Kidney glomerular epithelial cell (primary cell): ENCODE results near the gene G3BP2.
"Not testable (repeated sequence)": the region's sequence is repeated elsewhere in the genome, so short reads cannot be mapped to it uniquely, and the experiment has no call there.

ENCODE experiments used
- DNase-seq: peaks from one replicate; lab custom pipeline; 2025; lab: John Stamatoyannopoulos, UW

G3BP2 gene

DNA sequence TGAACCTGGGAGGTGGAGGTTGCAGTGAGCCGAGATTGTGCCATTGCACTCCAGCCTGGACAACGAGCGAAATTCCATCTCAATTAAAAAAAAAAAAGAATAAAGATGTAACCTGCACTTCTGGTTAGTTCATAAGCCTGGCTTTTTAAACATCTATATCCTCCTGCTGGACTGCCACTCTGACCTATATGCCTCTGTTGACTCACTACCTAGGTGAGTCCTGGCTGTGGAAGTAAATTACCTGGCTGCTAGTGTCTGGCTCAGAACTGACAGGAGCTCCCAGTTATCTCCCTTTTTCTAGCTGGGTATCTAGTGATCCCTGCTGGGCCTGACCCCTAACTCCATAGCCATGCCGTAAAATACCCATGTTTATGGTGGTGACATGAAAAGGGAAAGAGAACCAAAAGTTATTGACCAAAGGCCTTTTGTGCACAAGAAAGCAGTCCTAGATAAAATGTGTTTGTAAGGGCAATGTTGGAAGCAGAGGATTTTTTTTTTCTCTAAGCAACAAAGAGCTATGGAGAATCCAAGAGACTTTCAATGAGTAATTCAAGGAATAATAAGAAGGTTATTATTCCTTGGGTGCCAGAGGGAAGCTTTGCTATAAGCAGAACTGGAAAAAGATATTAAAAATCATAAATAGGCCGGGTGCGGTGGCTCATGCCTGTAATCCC lies 10.4 kb upstream of the G3BP2 start:
- DNase-seq, result no peak

DNA sequence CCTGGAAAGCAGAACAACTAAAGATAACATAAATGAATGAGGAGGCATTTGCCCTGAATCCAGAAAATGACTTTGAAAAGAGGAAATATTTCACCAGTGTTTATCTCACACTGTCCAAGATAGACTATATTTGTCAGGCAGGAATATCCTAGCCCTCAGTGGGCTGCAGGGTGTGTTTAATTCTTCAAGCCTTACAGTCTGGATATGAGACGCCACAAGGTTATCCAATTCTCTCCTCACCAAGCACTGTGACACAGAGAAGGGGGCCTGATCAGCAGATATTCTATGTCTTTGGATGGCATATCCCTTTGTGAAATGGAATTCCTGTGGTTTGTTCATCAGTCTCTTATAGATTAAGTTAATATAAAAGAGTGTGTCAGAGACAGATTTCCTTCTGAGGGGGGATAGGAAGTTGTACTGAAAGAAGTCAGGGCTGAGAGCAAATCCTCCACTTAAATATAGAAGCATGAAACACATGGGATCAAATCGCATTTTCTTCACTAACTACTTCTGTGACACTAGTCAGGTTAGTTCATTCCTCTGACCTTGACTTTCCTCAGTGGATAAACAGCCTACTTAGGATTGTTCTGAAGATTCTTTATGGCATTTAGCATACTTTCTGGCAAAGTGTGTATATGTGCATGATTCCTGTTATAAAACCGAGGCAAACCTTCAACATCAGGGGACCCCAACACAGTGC lies 6.8 kb upstream of the G3BP2 start:
- DNase-seq, result no peak

DNA sequence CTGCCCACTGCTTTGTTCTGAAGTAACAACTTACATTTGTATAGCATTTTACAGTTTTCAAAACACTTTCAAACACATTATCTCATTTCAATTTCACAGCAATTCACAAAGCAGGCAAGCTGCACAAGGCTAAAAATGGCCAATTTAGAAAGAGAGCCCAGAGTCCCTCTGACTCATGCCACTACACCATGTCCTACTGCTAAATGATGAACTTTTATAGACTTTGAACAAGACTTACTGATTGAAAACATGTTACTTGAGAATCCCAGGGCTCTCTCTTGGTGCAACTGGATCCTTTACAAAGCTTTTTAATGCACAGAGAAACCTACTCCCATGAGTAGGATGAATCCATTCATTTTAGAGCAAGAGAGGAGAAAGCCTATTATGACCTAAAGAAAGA lies 5.8 kb upstream of the G3BP2 start:
- DNase-seq, result no peak

DNA sequence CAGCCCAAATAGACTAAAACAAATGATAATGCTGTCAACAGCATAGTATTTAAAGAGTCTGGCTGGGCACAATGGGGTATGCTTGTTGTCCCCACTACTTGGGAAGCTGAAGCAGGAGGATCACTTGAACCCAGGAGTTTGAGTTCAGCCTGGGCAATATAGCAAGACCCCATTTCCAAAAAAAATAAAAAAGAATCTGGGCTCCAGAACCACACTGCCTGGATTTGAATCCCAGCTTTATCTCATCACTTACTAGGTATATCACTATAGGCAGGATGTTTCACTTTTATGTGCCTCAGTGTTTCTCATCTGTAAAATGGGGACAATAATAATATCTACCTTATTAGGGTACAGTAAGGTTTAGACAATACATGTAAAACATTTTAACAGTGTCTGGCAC lies 5.3 kb upstream of the G3BP2 start:
- DNase-seq, result no peak

DNA sequence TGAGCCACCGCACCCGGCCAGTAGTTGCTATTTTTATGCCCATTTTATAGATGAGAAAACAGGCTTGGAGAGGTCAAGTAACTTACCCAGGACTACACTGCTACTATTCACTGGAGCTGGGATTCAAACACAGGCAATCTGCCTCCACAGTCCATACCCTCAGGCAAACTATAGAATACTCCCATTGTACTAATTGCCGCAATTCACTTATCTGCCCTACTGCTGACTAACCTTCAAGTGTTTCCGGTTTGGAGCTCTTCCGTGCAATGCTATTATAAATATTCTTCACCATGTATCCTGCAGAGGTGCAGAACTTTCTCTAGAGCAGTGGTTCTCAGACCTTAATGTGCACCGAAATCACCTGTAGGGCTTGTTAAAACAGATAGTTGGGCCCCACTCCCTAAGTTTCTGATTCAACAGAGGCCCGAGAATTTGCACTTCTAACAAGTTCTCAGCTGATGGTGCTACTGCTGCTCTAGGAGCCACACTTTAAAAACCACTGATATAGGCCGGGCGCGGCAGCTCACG lies 1.9 kb upstream of the G3BP2 start:
- DNase-seq, result no peak

DNA sequence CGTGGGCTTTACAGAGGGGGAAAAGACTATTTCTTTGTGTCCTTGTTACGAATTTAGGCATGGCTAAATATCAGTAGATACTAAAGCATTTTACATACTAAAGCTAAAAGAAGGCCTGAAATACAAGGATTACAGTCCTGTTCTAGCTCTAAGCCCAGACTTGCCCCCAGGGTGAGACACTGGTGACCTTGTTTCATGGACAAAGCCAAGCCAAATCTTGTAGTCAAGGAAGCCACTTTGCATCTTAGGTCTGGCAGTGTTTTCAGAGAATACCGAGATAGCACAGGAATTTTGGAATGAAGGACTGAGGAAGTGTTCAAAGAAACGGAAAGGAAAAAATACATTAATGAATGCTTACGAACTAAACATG lies 733 bp upstream of the G3BP2 start:
- DNase-seq, result no peak

DNA sequence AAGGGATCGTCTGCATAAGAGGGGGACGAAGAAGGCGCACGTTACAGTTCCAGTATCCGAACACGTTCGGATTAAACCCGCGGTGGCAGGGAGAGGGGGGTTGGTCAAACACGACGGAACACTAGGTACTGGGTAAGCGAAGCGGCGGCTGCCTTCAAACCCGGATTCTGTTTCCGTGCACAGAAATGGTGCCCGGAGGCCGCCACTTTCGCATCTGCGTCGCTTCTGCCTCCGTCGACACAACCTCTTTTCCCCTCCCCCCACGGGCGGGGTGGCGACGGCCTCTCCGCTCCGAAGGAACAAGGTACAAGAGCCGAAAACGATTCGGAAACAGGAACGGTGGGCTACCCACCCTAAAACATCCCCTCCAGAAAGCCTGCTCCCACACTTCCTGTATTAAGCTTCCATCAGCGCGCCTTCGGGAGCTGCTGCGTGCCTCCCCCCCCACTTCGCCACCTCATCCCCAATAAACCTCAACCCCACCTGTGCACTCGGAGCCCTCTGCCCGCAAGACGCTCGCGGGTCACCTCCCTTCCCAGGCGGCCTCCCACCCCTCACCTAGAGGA lies 667 bp downstream of the G3BP2 start:
- DNase-seq, result peak; percentile 41

DNA sequence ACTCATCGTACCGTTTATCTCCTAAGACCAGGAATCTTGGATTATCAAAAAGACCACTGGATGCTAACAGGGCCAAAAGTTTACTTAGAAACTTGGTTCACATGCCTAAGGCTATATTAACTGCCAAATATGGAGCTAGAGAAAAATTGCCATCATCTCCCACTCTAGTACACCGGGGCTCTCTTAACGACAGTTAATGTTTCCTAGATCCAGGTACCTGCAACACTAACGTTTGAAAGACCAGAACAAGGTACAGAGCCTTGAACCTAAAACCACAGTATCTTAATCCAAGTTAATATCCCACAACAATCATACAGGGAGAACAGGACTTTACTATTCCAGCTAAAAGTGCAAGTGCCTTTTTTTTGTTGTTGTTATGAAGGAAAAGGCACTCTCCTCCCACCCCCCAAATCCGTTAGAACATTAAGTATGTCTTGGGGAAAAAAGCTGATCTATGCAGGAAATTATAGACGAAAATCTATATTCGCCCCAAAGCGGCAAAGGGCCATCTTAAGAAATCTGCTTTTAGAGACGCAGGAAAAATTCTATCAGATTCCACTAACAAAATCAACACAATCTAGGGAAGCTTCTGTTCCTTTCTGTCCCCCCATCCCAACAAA lies 1.3 kb downstream of the G3BP2 start:
- no peak for DNase-seq

DNA sequence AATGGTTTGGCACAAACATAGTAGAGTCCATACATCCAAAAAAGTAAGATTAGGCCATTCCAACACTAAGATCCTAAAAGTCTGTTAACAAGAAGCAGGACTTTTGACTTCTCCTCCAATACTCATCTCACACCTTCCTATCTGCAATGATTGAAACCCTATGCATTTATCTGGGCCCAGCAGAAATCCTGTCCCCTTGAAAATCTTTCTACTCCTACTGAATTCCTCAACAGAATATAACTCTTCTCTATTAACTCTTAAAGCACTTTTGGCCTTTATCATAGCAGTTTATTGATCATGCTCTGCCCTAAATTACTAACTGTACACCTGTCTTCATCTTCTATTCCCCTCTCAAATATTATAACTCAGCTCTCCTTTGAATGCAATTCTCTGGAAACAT lies 4.6 kb downstream of the G3BP2 start:
- DNase-seq, result no peak

DNA sequence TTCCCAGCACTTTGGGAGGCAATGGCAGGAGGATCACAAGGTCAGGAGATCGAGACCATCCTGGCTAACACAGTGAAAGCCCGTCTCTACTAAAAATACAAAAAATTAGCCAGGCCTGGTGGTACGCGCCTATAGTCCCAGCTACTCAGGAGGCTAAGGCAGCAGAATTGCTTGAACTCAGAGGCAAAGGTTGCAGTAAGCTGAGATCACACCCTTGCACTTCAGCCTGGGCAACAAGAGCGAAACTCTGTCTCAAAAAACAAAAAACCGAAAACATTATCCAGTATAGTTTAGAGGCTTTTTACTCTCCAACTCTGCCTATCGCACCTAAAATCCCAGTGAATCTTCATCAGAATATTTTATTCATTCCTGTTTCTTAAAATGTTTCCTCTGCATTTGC lies 5.6 kb downstream of the G3BP2 start:
- DNase-seq, result not testable (repeated sequence)

DNA sequence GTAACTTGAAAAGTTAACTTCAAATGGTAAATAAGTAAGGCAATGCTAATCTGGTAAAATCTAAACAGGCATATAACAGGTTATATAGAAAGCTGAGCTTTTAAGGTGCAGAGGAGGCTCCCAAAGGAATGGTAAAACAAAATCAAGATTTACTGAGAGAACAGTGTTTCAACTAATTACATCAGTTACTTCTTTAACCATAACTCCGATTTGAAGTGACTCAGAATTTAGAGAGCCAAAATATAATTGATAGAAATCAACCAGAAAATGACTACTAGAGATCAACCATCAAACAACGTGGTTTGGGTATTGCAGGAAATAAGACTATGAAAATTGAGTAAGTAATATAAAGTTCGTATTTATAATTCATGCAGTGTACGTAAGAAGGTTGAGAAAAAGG lies 6.9 kb downstream of the G3BP2 start:
- no peak for DNase-seq

DNA sequence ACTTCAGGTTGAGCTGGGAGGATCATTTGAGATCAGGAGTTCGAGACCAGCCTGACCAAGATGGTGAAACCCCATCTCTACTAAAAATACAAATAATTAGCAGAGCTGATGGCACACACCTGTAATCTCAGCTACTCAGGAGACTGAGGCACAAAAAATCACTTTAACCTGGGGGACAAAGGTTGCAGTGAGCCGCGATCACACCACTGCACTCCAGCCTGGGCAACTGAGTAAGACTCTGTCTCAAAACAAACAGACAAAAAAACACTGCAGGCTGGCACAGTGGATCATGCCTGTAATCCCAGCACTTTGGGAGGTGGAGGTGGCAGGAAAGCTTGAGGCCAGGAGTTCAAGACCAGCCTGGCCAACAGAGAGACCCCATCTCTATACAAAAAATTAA lies 8.6 kb downstream of the G3BP2 start:
- not testable (repeated sequence) for DNase-seq

DNA sequence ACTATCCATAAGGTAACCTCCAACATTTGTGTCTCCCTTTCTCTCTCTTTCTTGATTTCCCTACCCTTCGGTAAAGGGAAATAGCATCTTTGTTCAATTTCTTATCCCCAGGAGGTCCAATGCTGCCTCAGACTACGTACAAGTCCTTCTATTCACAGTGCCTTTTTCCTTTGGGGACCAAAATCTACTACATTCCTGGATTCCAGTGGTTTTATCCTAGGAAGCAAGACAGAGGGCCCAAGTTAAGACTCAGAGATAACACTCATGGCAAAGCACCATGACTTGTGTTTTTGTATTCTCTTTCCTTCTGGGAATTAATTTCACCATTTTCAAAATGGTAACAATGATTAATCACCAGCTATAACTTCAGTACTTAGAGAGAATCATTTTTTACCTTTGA lies 10.6 kb downstream of the G3BP2 start:
- no peak for DNase-seq

DNA sequence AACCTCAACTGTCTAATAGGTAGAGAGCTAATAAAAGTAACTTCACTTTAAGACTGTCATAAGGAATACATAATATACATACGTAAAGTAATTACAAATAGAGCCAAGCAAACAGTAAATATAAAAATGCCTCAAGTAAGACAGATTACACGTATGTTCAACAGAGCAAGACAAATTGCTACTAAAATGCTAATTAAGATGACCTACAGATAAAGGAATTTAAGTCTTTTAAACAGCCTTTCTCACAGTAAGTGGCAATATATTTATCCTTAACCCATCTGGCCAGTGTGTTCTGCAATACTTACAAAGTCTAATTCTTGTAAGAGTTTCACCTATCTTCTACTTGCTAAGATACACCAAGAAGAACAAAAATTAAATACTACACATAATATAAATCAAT lies 12.7 kb downstream of the G3BP2 start:
- DNase-seq, result no peak

DNA sequence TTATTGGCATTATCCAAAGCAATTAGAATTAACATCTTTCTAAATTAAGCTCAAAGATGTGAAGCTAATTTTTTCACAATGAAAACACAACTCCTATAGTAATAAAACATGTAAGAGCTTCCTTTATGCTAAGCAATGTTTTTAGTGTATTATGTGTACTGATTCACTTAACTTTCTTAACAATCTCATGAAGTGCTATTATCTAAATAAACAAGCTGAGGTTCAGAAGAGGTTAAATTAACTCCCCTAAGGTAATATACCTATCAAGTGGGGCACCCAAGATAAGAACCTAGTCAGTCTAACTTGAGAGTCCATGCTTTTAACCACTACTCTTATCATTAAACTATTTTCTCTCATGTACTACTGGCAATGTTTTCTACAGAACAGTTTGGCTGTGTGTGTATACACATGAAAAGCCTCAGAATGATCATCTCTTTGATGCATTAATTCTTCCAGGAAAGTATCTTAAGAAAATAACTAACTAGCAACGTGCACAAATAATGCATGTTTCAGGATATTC lies 13.6 kb downstream of the G3BP2 start:
- DNase-seq, result no peak

DNA sequence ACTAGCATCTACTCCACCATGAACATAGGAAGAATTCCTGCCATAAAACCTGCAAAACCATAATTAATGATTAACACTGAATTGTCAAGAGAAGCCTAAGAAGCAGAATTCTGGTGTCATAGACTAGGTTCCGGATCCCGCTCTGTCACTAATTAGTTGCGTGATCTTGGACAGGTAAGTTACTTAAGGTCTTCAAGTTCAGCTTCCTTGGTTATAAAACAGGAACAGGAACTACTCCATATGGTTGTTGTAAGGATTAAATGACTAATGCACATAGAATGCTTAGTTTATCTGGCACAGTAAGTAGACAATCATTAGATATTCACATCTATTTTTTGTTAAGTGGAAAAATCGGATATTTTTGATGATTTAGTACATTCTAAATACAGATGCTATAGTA lies 14.3 kb downstream of the G3BP2 start:
- no peak for DNase-seq

DNA sequence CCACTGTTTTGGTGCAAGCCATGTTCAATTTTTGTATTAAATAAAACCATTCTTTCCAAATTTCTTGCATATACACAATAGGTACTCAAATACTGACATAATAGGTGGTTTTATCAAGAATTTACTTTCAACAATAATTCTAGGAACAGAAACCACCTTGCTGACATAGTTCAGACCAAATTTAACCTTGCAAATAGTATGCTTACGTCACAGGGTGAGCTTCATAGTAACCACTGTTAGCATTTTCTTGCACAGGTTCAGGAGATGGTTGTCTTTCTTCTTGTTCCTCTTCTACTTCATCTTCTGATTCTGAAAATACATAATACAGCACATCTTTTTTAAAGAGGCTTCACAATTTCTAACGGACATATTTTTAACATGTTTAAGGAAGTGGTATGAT lies 17.6 kb downstream of the G3BP2 start:
- no peak for DNase-seq

DNA sequence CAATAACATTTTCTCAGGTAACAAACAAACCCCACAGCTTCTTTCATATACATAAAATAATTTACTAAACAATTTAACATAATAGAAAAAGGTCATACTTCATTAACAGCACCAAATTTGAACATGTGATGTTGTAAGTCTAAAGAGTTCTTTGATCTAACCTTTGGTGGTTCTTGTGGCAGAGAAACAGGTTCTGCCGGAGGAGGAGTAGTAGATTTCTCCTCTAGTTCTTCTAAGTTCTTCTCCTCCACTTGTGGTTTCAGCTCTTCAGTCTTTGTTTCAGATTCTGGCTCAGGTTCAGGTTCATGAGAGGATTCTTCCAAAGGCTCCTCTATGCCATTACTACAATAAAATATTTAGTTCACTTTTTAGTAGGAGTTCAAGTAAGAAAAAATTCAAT lies 18.3 kb downstream of the G3BP2 start:
- DNase-seq, result no peak

DNA sequence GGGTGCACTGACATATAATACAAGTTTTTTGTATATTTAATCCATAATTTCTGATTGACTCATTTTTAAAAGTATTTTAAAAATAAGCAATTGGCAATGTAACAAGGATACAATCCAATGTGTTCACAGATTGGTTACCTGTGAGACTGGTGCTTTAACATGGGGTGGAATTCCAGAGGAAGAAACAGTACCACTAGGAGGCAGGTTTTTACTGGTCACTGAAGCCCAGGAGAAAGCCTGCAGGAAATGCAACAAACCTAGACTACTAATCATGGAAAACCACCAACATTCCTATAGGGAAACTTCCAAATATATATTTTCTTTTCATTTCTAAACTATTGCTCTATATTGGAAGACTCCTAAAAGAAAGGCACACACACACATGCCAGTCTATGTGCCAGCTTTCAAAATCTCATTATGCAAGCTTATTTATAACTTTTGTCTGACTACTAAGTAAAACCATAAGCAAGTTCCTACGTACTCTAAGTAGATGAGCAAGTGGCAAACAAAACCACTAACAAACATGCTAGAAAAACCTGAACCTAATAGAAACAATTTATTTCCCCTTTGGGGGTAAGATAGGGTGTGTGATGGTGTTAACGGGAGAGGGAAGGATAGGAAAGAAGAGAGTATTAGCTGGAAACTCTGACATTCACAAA lies 19.2 kb downstream of the G3BP2 start:
- peak; percentile 36 for DNase-seq

DNA sequence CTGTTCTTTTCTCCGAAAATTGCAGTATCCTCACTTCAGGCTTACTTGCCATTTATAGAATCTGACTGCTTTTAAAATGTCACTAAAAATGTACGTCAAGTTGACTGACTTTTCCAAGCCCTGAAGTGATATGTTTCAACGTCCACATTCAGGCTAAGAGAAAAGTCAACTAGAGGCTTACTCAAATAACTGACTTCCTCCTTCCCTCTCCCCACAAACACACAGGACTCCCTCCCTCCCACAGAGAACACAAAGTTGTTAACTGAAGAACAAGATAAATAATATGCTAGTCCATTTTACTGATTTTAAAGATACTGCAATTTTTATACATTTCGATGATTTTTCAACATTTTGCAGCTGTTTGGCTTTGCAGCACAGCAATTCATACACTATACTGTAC lies 29.1 kb downstream of the G3BP2 start:
- DNase-seq, result no peak

DNA sequence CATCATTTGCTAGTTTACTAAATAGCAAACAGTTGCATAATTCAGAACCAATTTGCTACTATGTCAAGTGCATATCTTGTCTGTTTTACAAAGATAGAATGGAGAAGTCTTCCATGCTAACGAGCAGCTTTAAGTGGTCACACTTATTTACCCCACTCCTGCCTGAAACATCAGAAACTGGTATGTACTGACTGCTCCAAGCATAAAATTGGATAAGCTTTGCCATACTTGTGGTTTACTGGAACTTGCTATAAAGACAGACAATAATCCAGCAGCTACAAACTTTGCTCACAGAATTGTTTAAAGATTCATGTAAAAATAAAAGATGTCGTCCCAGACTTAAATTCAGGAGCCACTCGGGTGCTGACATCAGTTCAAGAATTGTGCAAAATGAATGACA lies 29.6 kb downstream of the G3BP2 start:
- DNase-seq, result no peak

DNA sequence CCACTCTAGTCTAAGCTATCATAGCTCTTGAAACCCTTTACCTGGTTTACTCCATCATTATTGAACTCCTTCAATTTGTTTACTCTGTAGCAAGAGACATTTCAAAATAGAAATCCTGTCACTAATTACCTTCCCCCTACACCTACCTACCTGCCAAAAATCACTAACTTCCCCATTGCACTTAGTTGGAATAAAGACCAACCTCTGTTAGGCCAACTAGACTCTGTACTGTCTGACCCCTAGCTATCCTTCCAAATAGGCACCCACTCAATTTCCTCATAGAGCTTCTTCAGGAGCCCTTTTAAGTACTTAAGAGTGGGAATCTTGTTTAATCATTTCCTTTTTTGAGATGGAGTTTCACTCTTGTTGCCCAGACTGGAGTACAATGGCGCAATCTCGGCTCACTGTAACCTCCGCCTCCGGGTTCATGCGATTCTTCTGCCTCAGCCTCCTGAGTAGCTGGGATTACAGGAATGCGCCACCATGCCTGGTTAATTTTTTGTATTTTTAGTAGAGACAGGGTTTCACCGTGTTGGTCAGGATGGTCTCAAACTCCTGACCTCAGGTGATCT lies 34.0 kb downstream of the G3BP2 start:
- DNase-seq, result no peak
